Left colon (tissue), 2 donors: ENCODE measurements around the gene GPC6. TPM values are rescaled to one million over a fixed set of nuclear protein-coding genes. Genes with fewer than 3 reads are reported as not detected.

Experiments used
- ATAC-seq: fragments of 200-7000 bp; cut with Tn5 transposase; one replicate; pipeline ENCODE4 v1.9.1; 2020; ENCODE audit warnings: mild to moderate bottlenecking, moderate library complexity
- DNase-seq, 2 donors: peaks; one replicate each; pipeline ENCODE4 v3.0.0-alpha.2; 2020
- intact Hi-C, 2 donors: fragments of 100-400 bp; cut with DNase I in 1 of 2; cut with micrococcal nuclease in 1 of 2; formaldehyde crosslinking; loops; one replicate each; pipeline versions ENCODE4 v1.11.2 to v1.14.0; 2022; cut with DNase I, micrococcal nuclease
- total RNA-seq, 2 donors: library from RNA; stranded (reverse); fragmentation: NEBNext Ultra II Directional; extraction: Animal tissue kit (Norgen Biotek cat#: 25700); gene quantifications; one replicate each; pipeline ENCODE4 v1.2.1, GENCODE V29; 2021
- donor health status: DM: no; HTN: no; CAD: no.
- donor health status: DM: yes; HTN: yes; CAD: no.

Gene GPC6
- total RNA-seq, 2 donors from 2014 or later = 2.5 to 5.2 TPM

DNA sequence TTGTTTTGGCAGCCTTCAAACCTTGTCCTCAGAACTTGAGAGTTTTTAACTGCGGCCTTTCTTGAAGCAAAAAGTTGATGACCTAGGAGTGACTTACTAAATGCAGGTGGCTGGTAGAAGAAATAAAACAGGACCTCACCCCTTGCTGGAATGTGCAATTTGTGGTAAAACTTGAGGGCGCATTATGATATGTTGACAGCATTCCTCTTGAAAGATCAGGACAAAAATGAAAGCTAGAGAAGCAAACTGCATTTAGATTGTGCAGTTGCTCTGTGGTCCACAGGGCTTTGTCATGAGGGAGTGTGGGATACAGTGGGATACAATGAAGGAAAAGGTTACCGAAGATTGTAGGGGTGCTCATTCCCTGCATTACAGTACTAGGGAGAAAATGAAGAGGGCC is 504.2 kb downstream of the GPC6 start:
- intact Hi-C loops = no loop called here
- DNase-seq (no peak), ATAC-seq (no peak)

DNA sequence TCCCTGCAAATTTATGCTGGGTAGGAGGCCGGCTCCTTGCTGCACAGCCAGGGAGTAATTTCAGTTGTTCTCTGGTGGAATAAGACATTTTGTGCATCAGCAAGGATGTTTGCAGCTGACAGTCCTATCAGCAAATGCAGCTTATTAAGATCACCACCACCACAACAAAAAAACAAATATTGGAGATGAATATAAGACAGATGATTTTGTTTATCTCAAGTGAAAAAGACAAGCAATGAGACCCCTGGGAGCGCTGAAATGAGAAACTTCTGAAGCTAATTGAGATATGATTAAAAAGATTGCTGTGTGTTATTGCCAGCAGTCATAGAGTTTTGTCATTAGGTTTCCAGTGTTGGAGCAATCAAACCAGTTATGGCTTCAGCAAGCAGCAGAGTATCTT is 505.6 kb downstream of the GPC6 start:
- ATAC-seq = no peak
- no peak for DNase-seq
- intact Hi-C loops = no loop called here

GRCh38 chr13:93736081-93736480 is 509.5 kb downstream of the GPC6 start:
- intact Hi-C loops = no loop called here
- DNase-seq (no peak), ATAC-seq (no peak)

- no peak for DNase-seq
- intact Hi-C loops = no loop called here
- ATAC-seq = no peak
Measured at GRCh38 chr13:93736909-93737308, 510.3 kb downstream of the GPC6 start.

DNA sequence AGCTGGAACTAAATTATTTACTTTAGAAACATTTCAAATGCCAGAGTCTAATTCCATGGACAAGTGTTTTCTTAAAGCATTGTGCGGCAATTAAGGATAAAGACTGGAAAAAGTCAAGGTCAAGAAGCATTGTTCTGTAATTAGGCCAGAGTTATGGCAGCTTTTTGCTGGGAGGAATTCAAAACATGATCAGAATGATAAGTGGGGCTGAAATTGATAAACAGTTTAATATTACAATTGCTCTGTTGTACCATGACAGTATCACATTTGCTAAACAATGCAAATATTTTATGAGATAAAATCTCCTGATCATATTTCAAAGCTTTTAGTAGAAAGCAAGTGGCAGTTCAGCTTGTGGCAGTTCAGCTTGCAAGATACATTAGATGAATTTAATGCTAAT is 513.7 kb downstream of the GPC6 start:
- intact Hi-C loops = no loop called here
- ATAC-seq = no peak

DNA sequence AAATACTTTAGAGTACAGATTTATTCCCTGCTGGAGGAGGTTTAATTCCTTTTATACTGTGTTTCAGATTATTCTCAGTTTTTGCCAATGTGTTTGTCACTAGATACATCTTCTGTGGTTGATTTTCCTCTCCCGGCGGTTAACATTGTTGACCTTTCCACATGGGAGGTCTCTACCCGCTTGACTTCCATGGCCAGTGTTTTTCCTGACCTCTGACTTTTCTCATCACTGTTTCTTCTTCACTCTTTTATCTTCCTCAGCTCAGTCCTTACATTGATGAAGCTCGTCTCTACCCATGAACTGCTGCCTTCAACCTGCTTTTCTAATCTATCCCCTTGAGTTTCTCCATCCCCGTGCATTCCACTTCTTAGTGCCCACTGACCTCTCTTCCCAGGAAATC is 517.4 kb downstream of the GPC6 start:
- no peak for ATAC-seq
- no peak for DNase-seq
- intact Hi-C loops = no loop called here

More for the DNA sequence above, 513.7 kb downstream of the GPC6 start:
- DNase-seq = no peak

DNA sequence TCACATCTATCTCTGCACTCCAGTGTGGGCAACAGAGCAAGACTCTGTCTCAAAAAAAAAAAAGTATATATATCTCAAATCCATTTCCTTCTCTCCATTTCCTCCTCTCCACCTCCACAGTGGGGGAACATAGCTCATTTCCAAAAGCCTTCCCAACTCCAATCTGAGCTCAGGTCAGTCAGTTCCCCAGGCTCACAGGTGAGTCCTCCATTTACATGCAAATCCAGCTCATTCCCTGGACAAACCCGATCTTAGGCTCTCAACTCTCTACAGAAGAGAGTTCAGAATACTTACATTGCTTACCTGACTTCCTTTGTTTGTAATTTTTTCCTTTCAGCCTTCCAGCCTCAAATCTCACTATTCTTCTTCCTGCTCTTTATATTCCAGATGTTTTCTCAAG is 518.3 kb downstream of the GPC6 start:
- no peak for ATAC-seq
- no peak for DNase-seq
- intact Hi-C loops = no loop called here

GRCh38 chr13:93745884-93746283 is 519.3 kb downstream of the GPC6 start:
- intact Hi-C loops = no loop called here
- ATAC-seq (peak; percentile 46), DNase-seq (no peak)

GRCh38 chr13:93746589-93746988 is 520.0 kb downstream of the GPC6 start:
- no peak for ATAC-seq

DNA sequence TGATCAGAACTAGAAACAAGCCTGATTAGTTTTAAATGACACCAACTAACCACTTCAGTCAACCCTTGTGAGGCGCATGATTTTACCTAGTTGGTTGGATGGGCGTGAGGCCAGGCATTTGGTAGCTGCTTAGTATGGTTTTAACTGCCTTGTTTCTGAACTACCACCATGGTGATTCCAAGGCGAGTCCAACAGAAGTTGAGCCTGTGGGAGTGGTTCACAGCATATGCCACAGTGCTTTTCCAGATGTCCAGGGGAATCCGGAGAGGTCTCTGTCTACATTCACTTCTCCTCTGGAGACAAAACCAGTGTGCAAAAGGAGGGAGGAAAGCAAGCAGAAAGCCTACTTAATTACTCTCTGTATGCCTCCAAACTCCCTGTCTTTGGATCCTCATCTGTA is 524.1 kb downstream of the GPC6 start:
- ATAC-seq (no peak), DNase-seq (no peak)
- intact Hi-C loops = no loop called here

More at GRCh38 chr13:93746589-93746988, 520.0 kb downstream of the GPC6 start:
- intact Hi-C loops = no loop called here
- no peak for DNase-seq

GRCh38 chr13:93751117-93751516 is 524.5 kb downstream of the GPC6 start:
- ATAC-seq = no peak
- intact Hi-C loops = no loop called here

GRCh38 chr13:93752541-93752940 is 525.9 kb downstream of the GPC6 start:
- ATAC-seq (no peak), DNase-seq (no peak)
- intact Hi-C loops = no loop called here

More at GRCh38 chr13:93751117-93751516, 524.5 kb downstream of the GPC6 start:
- no peak for DNase-seq

GRCh38 chr13:93753639-93754038 is 527.0 kb downstream of the GPC6 start:
- DNase-seq = no peak
- intact Hi-C loops = no loop called here
- no peak for ATAC-seq

GRCh38 chr13:93755341-93755740 is 528.7 kb downstream of the GPC6 start:
- DNase-seq (no peak), ATAC-seq (no peak)
- intact Hi-C loops = no loop called here

- no peak for DNase-seq
- ATAC-seq = no peak
- intact Hi-C loops = no loop called here
Measured at GRCh38 chr13:93758575-93758974, 532.0 kb downstream of the GPC6 start.

DNA sequence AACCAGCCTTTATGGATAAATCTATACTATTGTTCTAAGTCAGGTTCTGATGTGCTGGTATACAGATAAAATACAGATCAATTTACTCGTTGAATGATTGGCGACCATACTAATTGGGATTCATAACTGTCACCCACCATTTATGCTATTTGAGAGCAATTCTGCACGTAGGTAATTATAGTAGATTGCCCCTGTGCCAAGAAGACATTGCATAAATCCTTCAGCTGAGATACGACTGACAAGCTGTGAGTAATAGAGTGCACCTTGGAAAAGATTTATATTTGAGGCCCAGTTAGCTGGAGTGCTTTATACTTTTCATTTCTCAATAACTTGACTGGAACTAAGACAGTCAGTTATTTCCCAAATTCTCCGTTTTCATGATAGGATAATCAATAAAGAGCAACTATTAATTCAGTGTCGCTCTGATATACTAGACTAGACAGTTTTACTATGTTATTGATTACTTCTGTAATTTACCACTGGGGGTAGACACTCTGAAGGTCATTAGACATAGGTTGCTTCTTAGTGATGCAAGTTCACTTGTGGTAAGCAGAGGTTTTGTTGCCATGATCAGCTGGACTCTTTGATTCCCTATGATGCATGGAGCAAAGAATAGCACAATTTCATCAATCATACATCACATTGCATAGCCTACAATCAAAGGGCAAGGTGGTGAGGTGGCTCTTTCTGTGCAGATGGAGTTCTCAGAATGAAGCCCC is 536.3 kb downstream of the GPC6 start:
- ATAC-seq (no peak), DNase-seq (no peak)
- intact Hi-C loops = no loop called here

DNA sequence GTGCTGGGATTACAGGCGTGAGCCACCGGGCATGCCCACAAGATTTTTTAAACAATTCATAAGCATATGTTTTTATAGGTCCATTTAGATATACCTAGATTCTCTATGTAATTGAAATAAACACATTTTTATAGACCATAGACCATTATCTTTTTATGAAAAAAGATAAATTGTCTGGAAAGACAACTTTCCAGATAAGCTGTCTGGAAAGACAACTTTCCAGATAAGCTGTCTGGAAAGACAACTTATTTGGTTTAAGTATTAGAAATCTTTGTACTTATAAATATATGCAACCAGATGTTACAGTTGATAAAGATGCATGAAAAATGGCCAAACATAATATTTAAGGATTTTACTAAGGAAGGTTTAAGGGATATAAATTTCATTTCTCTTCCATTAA is 538.5 kb downstream of the GPC6 start:
- ATAC-seq (no peak), DNase-seq (no peak)
- intact Hi-C loops = no loop called here

DNA sequence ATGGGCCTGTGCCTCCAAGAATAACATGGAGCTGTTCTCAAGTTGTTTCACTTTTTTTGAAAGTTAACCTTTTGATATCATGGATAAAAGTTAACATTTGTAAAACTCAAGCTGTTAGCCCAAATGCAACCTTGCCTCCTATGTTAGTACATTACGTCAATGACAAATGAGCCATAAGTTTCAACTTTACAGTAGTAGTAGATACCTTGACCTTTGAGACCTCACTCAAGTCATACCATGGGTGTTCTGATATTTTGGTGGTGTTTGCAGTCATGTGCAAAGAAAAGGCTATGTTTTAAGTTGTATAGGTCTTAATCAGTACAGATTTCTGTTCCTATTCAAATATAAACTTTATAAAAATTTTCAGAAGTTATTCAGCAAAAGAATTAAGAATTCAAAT is 539.2 kb downstream of the GPC6 start:
- DNase-seq = no peak
- ATAC-seq = no peak
- intact Hi-C loops = no loop called here

- ATAC-seq (no peak), DNase-seq (no peak)
- intact Hi-C loops = no loop called here
Measured at GRCh38 chr13:93766719-93767118, 540.1 kb downstream of the GPC6 start.

GRCh38 chr13:93767180-93767916 is 540.7 kb downstream of the GPC6 start:
- no peak for ATAC-seq
- no peak for DNase-seq
- intact Hi-C loops = no loop called here
